Kidney (tissue), 14 donors: ENCODE measurements around the gene OTOS. TPM values are rescaled to one million over a fixed set of nuclear protein-coding genes. Genes with fewer than 3 reads are reported as not detected.

Source experiments
- DNase-seq, 5 donors: peaks; one replicate each; pipeline ENCODE4 v3.0.0-alpha.2; 2013 to 2020
- FAIRE-seq: peaks from 2 replicates; lab custom pipeline; 2012; peaks lifted over from hg19 to GRCh38; lab: Jason Lieb, UNC
- H3K27ac ChIP-seq, 2 donors: one replicate each; pipeline ENCODE4 v1.7.0; 2013; ENCODE audit warnings: low read depth in 2 of 2, low read length in 2 of 2, inconsistent platforms in 1 of 2
- H3K27me3 ChIP-seq: one replicate; pipeline ENCODE4 v1.7.1; 2013; ENCODE audit warnings: low read length, inconsistent platforms; ENCODE audit not compliant: control insufficient read depth, insufficient read depth
- H3K36me3 ChIP-seq, 3 donors: one replicate each; pipeline versions ENCODE4 v1.7.0 to v1.7.1; 2013; ENCODE audit warnings: low read length in 3 of 3, control low read depth in 1 of 3, inconsistent platforms in 1 of 3; ENCODE audit not compliant: insufficient read depth in 3 of 3, control insufficient read depth in 2 of 3
- H3K4me1 ChIP-seq, 3 donors: one replicate each; pipeline versions ENCODE4 v1.7.0 to v1.7.1; 2013; ENCODE audit warnings: low read length in 3 of 3, inconsistent platforms in 1 of 3, low read depth in 1 of 3; ENCODE audit not compliant: control insufficient read depth in 2 of 3, insufficient read depth in 2 of 3
- H3K4me3 ChIP-seq, 3 donors: one replicate each; pipeline versions ENCODE4 v1.7.0 to v1.8.1; 2013; ENCODE audit warnings: low read length in 3 of 3, control low read depth in 1 of 3, inconsistent platforms in 1 of 3
- H3K9ac ChIP-seq, 3 donors: one replicate each; pipeline versions ENCODE4 v1.7.0 to v1.7.1; 2013; ENCODE audit warnings: low read length in 3 of 3, control low read depth in 1 of 3, inconsistent platforms in 1 of 3
- H3K9me3 ChIP-seq, 3 donors: one replicate each; pipeline versions ENCODE4 v1.7.0 to v1.7.1; 2013; ENCODE audit warnings: low read length in 3 of 3, control low read depth in 1 of 3, inconsistent platforms in 1 of 3; ENCODE audit not compliant: control insufficient read depth in 2 of 3, insufficient read depth in 1 of 3
- intact Hi-C: fragments of 100-400 bp; cut with DNase I; formaldehyde crosslinking; loops from one replicate; pipeline ENCODE4 v1.11.1; 2022
- polyA plus RNA-seq: library from polyadenylated mRNA; stranded (reverse); fragments of 350-450 nt; fragmentation: Illumina TruSeq; extraction: RNeasy Lipid Tissue Mini Kit (QIAGEN cat#74804); gene quantifications from one replicate; pipeline ENCODE4 v1.2.3, GENCODE V29; 2014; ENCODE audit warnings: low read depth, low replicate concordance; ENCODE audit not compliant: insufficient read depth
- total RNA-seq: library from RNA; stranded (reverse); fragmentation: NEBNext Ultra II Directional; extraction: Animal tissue kit (Norgen Biotek cat#: 25700); gene quantifications from one replicate; pipeline ENCODE4 v1.2.1, GENCODE V29; 2021
- TF ChIP-seq, protein P1 (sequence below): IDR thresholded peaks from 3 replicates; pipeline ENCODE4 v1.5.1; 2012; ENCODE audit warnings: mild to moderate bottlenecking, moderate library complexity, borderline replicate concordance; ENCODE audit not compliant: insufficient read depth; ENCODE audit errors: extremely low read depth
- donor health status: control.
- donor health status: control.
- donor health status: control.
- donor health status: control.
- donor health status: control.
- donor health status: DM: yes; HTN: yes; CAD: no.
- donor health status: Normal renal cell carcinoma (clear cell type).

OTOS gene
- total and polyA plus RNA-seq, 2 donors from 2014 or later = 1.5 to 4.6 TPM

DNA sequence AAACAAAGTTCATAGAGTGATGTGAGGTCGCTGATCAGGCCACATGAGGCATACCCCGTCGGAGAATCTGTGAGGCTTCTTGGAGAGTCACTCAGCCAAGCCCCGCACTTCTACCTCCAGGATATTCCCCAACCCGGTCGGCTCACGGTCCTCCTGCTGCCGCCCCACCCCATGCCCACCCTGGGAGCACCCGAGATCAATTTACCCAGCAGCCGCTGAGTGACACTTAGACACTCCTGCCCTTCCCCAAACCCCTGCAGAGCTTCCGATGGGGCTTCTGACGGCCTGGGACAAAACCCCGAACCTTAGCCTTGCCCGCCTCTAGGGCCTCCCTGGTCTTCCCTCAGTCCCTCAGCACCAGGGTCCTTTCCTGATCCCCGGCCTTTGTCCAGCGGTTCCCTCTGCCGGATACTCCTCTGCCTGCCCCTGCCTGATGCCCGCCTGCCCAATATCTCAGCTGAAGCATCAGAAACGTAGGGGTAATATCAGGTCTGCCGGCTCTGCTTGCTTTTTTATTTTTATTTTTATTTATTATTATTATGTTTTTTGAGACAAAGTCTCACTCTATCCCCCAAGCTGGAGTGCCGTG is 18.9 kb upstream of the OTOS start:
- H3K27me3 ChIP-seq = no peaks in the 10 kb centered on the region
- FAIRE-seq = no peak
- H3K4me3 ChIP-seq = no peak overlapping the region
- DNase-seq = peak in 1 of 5 donors; percentile 51
- H3K27ac ChIP-seq = no peak overlapping the region
- H3K9ac ChIP-seq = no peak overlapping the region
- intact Hi-C loops = no loop called here
- TF ChIP-seq, protein P1, sequence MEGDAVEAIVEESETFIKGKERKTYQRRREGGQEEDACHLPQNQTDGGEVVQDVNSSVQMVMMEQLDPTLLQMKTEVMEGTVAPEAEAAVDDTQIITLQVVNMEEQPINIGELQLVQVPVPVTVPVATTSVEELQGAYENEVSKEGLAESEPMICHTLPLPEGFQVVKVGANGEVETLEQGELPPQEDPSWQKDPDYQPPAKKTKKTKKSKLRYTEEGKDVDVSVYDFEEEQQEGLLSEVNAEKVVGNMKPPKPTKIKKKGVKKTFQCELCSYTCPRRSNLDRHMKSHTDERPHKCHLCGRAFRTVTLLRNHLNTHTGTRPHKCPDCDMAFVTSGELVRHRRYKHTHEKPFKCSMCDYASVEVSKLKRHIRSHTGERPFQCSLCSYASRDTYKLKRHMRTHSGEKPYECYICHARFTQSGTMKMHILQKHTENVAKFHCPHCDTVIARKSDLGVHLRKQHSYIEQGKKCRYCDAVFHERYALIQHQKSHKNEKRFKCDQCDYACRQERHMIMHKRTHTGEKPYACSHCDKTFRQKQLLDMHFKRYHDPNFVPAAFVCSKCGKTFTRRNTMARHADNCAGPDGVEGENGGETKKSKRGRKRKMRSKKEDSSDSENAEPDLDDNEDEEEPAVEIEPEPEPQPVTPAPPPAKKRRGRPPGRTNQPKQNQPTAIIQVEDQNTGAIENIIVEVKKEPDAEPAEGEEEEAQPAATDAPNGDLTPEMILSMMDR = no peak
- H3K9me3 ChIP-seq = peaks cover 0 to 4% (median 0%) of the 10 kb centered on the region in 3 donors
- H3K4me1 ChIP-seq = no peaks in the 10 kb centered on the region
- H3K36me3 ChIP-seq = peaks cover 0 to 3% (median 0%) of the 10 kb centered on the region in 3 donors

DNA sequence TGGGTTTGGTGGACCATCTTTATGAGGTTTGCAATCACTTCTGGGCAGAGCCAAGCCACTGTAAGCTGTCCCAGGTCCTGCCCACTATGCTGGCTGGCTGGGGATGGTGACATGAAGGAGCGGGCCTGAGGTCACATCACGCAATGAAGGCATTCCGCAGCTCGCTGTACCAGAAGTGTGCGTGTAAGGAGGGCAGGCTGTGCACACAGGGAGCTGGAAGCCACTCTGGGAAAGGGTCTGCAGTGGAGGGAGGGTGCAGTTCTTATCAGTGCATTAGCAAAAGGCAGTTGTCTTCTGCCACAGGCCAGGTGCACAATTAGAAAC is 16.7 kb upstream of the OTOS start:
- no peak for FAIRE-seq
- Histone ChIP-seq H3K4me3 (no peak overlapping the region), H3K36me3 (no peaks in the 10 kb centered on the region), H3K27ac (no peak overlapping the region), H3K27me3 (no peaks in the 10 kb centered on the region), H3K9me3 (no peaks in the 10 kb centered on the region), H3K9ac (no peak overlapping the region), H3K4me1 (no peaks in the 10 kb centered on the region)
- DNase-seq = peak in 1 of 5 donors; percentile 33
- TF ChIP-seq, protein P1 = no peak
- intact Hi-C loops = no loop called here

DNA sequence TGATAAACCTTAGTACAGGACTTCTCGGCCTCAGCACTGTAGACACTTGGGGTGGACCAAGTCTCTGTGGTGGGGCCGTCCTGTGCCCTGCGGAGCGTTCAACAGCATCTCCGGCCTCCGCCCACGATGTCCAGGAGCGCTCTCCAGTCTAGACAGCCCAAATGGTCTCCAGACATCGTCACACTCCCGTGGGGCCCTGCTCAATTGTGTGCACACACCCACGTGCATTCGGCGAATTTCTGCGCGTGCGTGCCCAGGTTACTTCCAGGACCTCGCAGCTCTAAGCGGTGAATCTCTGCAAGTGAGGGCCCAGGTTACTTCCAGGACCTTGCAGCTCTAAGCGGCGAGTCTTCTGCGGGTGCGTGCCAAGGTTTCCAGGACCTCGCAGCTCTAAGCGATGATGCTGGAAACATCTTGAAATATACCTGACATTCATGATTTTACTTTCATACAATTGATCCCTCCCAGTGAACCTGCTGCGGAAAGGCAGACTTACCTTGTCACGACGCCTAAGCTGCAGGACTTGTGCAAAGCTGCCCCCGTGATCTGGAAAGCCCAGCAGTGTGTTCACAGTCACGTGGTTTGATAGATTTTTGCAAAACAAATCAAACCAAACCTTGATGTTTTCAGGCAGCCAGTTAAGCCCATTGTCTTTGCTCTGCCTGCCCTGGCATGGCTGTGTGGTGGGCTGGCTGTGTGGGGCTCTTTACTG is 16.1 kb upstream of the OTOS start:
- no peaks in the 10 kb centered on the region for H3K27me3 ChIP-seq
- H3K36me3 ChIP-seq = no peaks in the 10 kb centered on the region
- no peaks in the 10 kb centered on the region for H3K4me1 ChIP-seq
- no peaks in the 10 kb centered on the region for H3K9me3 ChIP-seq
- intact Hi-C loops = no loop called here
- DNase-seq = peak in 2 of 5 donors; percentile 22 to 39
- H3K9ac ChIP-seq = no peak overlapping the region
- TF ChIP-seq, protein P1 = no peak
- no peak overlapping the region for H3K4me3 ChIP-seq
- H3K27ac ChIP-seq = no peak overlapping the region
- FAIRE-seq = no peak
